HCT116 (cell line): ENCODE measurements around the gene USO1. TPM values are rescaled to one million over a fixed set of nuclear protein-coding genes. Genes with fewer than 3 reads are reported as not detected.
"Not testable (repeated sequence)": the region's sequence is repeated elsewhere in the genome, so short reads cannot be mapped to it uniquely, and the experiment has no call there.

Experiments
- ATAC-seq: fragments of 200-7000 bp; cut with Tn5 transposase; 2 replicates; pipeline ENCODE4 v1.9.1; 2020; ENCODE audit warnings: mild to moderate bottlenecking, moderate library complexity
- BruUV-seq: library from RNA; stranded (reverse); fragments of 400-500 nt; replicated peaks from 2 replicates; lab custom pipeline; 2021; lab: Mats Ljungman, UMichigan
- CTCF ChIA-PET: fragments of 300-600 bp; sonication (Branson Sonifier 250); formaldehyde crosslinking; loops from one replicate; lab custom pipeline; 2021; ENCODE audit warnings: antibody characterized with exemption; lab: Charles Lee
- POLR2A ChIA-PET: fragments of 300-600, 350-600 bp; sonication (Branson Sonifier 250); formaldehyde crosslinking; loops from one replicate; lab custom pipeline; 2021; ENCODE audit warnings: antibody characterized with exemption; lab: Charles Lee
- RAD21 ChIA-PET, 2 experiments: fragments of 300-600 bp; sonication (Branson Sonifier 250); formaldehyde crosslinking; loops; one replicate each; lab custom pipeline; 2023; ENCODE audit warnings: low total read pairs in 2 of 2; ENCODE audit not compliant: uncharacterized antibody in 2 of 2, unreplicated experiment in 2 of 2, low non-redundant PET in 1 of 2; lab: Charles Lee
- DNase-seq: peaks from one replicate; pipeline ENCODE4 v3.0.0-alpha.2; 2010; ENCODE audit warnings: low read depth, low spot score
- H2AFZ ChIP-seq: fragments of 200-600 bp; shearing (Covaris generic), sonication (generic); 2 replicates; pipeline ENCODE4 v1.6.1; 2017; ENCODE audit warnings: low read depth, mixed run types, mixed read lengths, antibody characterized with exemption, low read length; ENCODE audit not compliant: poor library complexity, severe bottlenecking
- H3K27ac ChIP-seq: 2 replicates; pipeline ENCODE4 v1.5.1; 2012; ENCODE audit warnings: low read depth, low read length
- H3K27me3 ChIP-seq: fragments of 200-600 bp; sonication (generic); 2 replicates; pipeline ENCODE4 v1.6.1; 2016; ENCODE audit warnings: mixed run types, low read length, mixed read lengths; ENCODE audit not compliant: insufficient read depth
- H3K36me3 ChIP-seq, 2 experiments: fragments of 200-500 bp in 1 of 2; fragments of 200-600 bp in 1 of 2; sonication (Bioruptor generic) in 1 of 2; sonication (generic) in 1 of 2; 2 replicates each; pipeline versions ENCODE4 v1.5.1 to v1.6.1; 2014 to 2016; ENCODE audit warnings: low read length in 2 of 2, inconsistent platforms in 1 of 2, mixed read lengths in 1 of 2, mixed run types in 1 of 2; ENCODE audit not compliant: insufficient read depth in 2 of 2, control insufficient read depth in 1 of 2
- H3K4me1 ChIP-seq, 2 experiments: fragments of 200-600 bp in 1 of 2; sonication (generic) in 1 of 2; 2 replicates each; pipeline versions ENCODE4 v1.5.1 to v1.6.1; 2012 to 2017; ENCODE audit warnings: low read length in 2 of 2, inconsistent platforms in 1 of 2, mild to moderate bottlenecking in 1 of 2, mixed read lengths in 1 of 2, mixed run types in 1 of 2, moderate library complexity in 1 of 2; ENCODE audit not compliant: insufficient read depth in 2 of 2, control insufficient read depth in 1 of 2
- H3K4me2 ChIP-seq: fragments of 200-600 bp; sonication (generic); 2 replicates; pipeline ENCODE4 v1.6.1; 2017; ENCODE audit warnings: mixed run types, low read length, mixed read lengths
- H3K4me3 ChIP-seq, 2 experiments: fragments of 200-600 bp in 1 of 2; sonication (generic) in 1 of 2; replicated peaks in 1 of 2; 2 replicates each; pipeline ENCODE4 v1.5.1; 2011 to 2016; ENCODE audit warnings: low read length in 2 of 2, control low read depth in 1 of 2, low read depth in 1 of 2, mild to moderate bottlenecking in 1 of 2, mixed read lengths in 1 of 2, mixed run types in 1 of 2
- H3K79me2 ChIP-seq: fragments of 200-600 bp; sonication (generic); 2 replicates; pipeline ENCODE4 v1.6.1; 2017; ENCODE audit warnings: mild to moderate bottlenecking, mixed run types, low read length, moderate library complexity, mixed read lengths; ENCODE audit not compliant: insufficient read depth
- H3K9ac ChIP-seq: fragments of 200-600 bp; sonication (generic); 2 replicates; pipeline ENCODE4 v1.6.1; 2016; ENCODE audit warnings: low read length, mixed read lengths
- H3K9me2 ChIP-seq: fragments of 200-600 bp; sonication (generic), shearing (Covaris generic); 2 replicates; pipeline ENCODE4 v1.6.1; 2017; ENCODE audit warnings: mixed run types, mild to moderate bottlenecking, moderate library complexity; ENCODE audit not compliant: insufficient read depth
- H3K9me3 ChIP-seq, 2 experiments: fragments of 200-500 bp in 1 of 2; fragments of 200-600 bp in 1 of 2; sonication (Bioruptor generic) in 1 of 2; sonication (generic) in 1 of 2; 2 replicates each; pipeline ENCODE4 v1.6.1; 2014 to 2017; ENCODE audit warnings: low read length in 2 of 2, mixed read lengths in 2 of 2, inconsistent platforms in 1 of 2, low read depth in 1 of 2, mild to moderate bottlenecking in 1 of 2, mixed run types in 1 of 2, moderate library complexity in 1 of 2; ENCODE audit not compliant: control insufficient read depth in 1 of 2, insufficient read depth in 1 of 2
- H4K20me1 ChIP-seq: fragments of 200-600 bp; sonication (generic), shearing (Covaris generic); 2 replicates; pipeline ENCODE4 v1.6.1; 2017; ENCODE audit warnings: mixed run types, mild to moderate bottlenecking, moderate library complexity; ENCODE audit not compliant: insufficient read depth
- ATF3 ChIP-seq: IDR thresholded peaks from 2 replicates; pipeline ENCODE4 v1.6.1; 2012
- CBX3 ChIP-seq: IDR thresholded peaks from 2 replicates; pipeline ENCODE4 v1.6.1; 2012; ENCODE audit warnings: low read depth
- CEBPB ChIP-seq: IDR thresholded peaks from 2 replicates; pipeline ENCODE4 v1.6.1; 2012; ENCODE audit warnings: low read depth
- CTCF ChIP-seq, 3 experiments: fragments of 200-600 bp in 1 of 3; sonication (generic) in 1 of 3; IDR thresholded peaks in 2 of 3; conservative IDR thresholded peaks in 1 of 3; 2 replicates each; pipeline ENCODE4 v1.5.1; 2012 to 2017; ENCODE audit warnings: low read depth in 2 of 3, low read length in 2 of 3, antibody characterized with exemption in 1 of 3, borderline replicate concordance in 1 of 3, control low read depth in 1 of 3, mild to moderate bottlenecking in 1 of 3, mixed read lengths in 1 of 3, mixed run types in 1 of 3, moderate library complexity in 1 of 3; ENCODE audit not compliant: insufficient read depth in 1 of 3
- EZH2 ChIP-seq: fragments of 200-600 bp; sonication (generic); IDR thresholded peaks from 2 replicates; pipeline ENCODE4 v1.6.1; 2017; ENCODE audit warnings: antibody characterized with exemption, mixed run types
- FOSL1 ChIP-seq: IDR thresholded peaks from 2 replicates; pipeline ENCODE4 v1.6.1; 2012; ENCODE audit warnings: low read depth
- MAX ChIP-seq: IDR thresholded peaks from 2 replicates; pipeline ENCODE4 v1.6.1; 2012
- POLR2A ChIP-seq: IDR thresholded peaks from 2 replicates; pipeline ENCODE4 v1.7.0; 2011; ENCODE audit warnings: borderline replicate concordance; ENCODE audit not compliant: insufficient read depth, insufficient read length; ENCODE audit errors: extremely low read depth
- REST ChIP-seq: IDR thresholded peaks from 2 replicates; pipeline ENCODE4 v1.6.1; 2012; ENCODE audit warnings: low read depth
- SIN3A ChIP-seq: IDR thresholded peaks from 2 replicates; pipeline ENCODE4 v1.6.1; 2012; ENCODE audit warnings: low read depth
- SRF ChIP-seq: IDR thresholded peaks from 2 replicates; pipeline ENCODE4 v1.6.1; 2012; ENCODE audit warnings: low read depth
- TCF7L2 ChIP-seq: IDR thresholded peaks from 2 replicates; pipeline ENCODE4 v1.7.0; 2011; ENCODE audit warnings: borderline replicate concordance, inconsistent platforms; ENCODE audit not compliant: insufficient read depth, insufficient read length; ENCODE audit errors: extremely low read depth
- YY1 ChIP-seq: IDR thresholded peaks from 2 replicates; pipeline ENCODE4 v1.6.1; 2011; ENCODE audit warnings: low read length, low read depth, moderate library complexity, mild to moderate bottlenecking; ENCODE audit not compliant: insufficient replicate concordance; ENCODE audit errors: extremely low read depth
- intact Hi-C: fragments of 100-400 bp; cut with micrococcal nuclease; formaldehyde crosslinking; loops from 2 replicates; pipeline ENCODE4 v1.10.0; 2022
- total RNA-seq: library from RNA; stranded (reverse); gene quantifications from one replicate; pipeline ENCODE4 v1.2.1, GENCODE V29; 2021; ENCODE audit not compliant: unreplicated experiment

Gene USO1
- total RNA-seq, 1 experiment from 2014 or later: 72.7 TPM

- intact Hi-C loops: no loop called here
- ChIA-PET RAD21 (no interaction called here), CTCF (no interaction called here), POLR2A (no interaction called here)
- no peak overlapping the region for H3K4me2 ChIP-seq
- DNase-seq: no peak
- ATAC-seq: no peak
- BruUV-seq: no TSS peak
- no peak overlapping the region for H3K9ac ChIP-seq
- H2AFZ ChIP-seq: no peak overlapping the region
- no peaks in the 10 kb centered on the region for H3K36me3 ChIP-seq
- no peaks in the 10 kb centered on the region for H3K9me2 ChIP-seq
- H3K4me3 ChIP-seq: no peak overlapping the region
- no peaks in the 10 kb centered on the region for H3K79me2 ChIP-seq
- no peaks in the 10 kb centered on the region for H4K20me1 ChIP-seq
- no peak overlapping the region for H3K27ac ChIP-seq
- TF ChIP-seq REST: no peak
- TF ChIP-seq EZH2: no peak
- TF ChIP-seq CTCF (IDR thresholded peaks at IDR 0.05 in 2 of 3, conservative IDR thresholded peaks at IDR 0.05 in 1 of 3; ENCODE audit: borderline replicate concordance in 1 of 3, insufficient read depth in 1 of 3, low read depth in 2 of 3, low read length in 2 of 3): no peak
- no peak for TF ChIP-seq MAX
- TF ChIP-seq SRF: no peak
- TF ChIP-seq FOSL1: no peak
- no peak for TF ChIP-seq SIN3A
- no peak for TF ChIP-seq TCF7L2
- TF ChIP-seq CEBPB: no peak
- no peak for TF ChIP-seq CBX3
- TF ChIP-seq ATF3: no peak
- TF ChIP-seq POLR2A: no peak
- no peak for TF ChIP-seq YY1
- no peaks in the 10 kb centered on the region for H3K4me1 ChIP-seq
- H3K27me3 ChIP-seq: no peaks in the 10 kb centered on the region
- no peaks in the 10 kb centered on the region for H3K9me3 ChIP-seq
Observed at GRCh38 chr4:75686346-75686745, 38.0 kb upstream of the USO1 start.

GRCh38 chr4:75687125-75687524, 37.3 kb upstream of the USO1 start:
- CTCF ChIA-PET, H3K9ac ChIP-seq, POLR2A ChIA-PET, H3K9me3 ChIP-seq, H3K36me3 ChIP-seq, DNase-seq, H2AFZ ChIP-seq, H3K27ac ChIP-seq, H3K4me1 ChIP-seq, H3K79me2 ChIP-seq, BruUV-seq, H4K20me1 ChIP-seq, H3K27me3 ChIP-seq, H3K4me2 ChIP-seq, ATAC-seq, intact Hi-C loops, H3K9me2 ChIP-seq, RAD21 ChIA-PET, H3K4me3 ChIP-seq: not testable (repeated sequence)
